Mesendoderm (in vitro differentiated cells): Measurements from ENCODE around the gene PI3.

Source experiments
- DNase-seq: peaks from one replicate; pipeline ENCODE4 v3.0.0; 2013
- H2AK5ac ChIP-seq: 2 replicates; pipeline ENCODE4 v1.6.1; 2013; ENCODE audit warnings: low read length, inconsistent platforms
- H2BK120ac ChIP-seq: 2 replicates; pipeline ENCODE4 v1.6.1; 2013; ENCODE audit warnings: low read depth, mild to moderate bottlenecking, low read length, moderate library complexity, mixed read lengths
- H2BK15ac ChIP-seq: replicated peaks from 2 replicates; pipeline ENCODE4 v1.6.1; 2013; ENCODE audit warnings: low read depth, mild to moderate bottlenecking, moderate library complexity
- H2BK5ac ChIP-seq: 2 replicates; pipeline ENCODE4 v1.6.1; 2013; ENCODE audit warnings: low read length, inconsistent platforms
- H3K18ac ChIP-seq: 2 replicates; pipeline ENCODE4 v1.6.1; 2013; ENCODE audit warnings: mild to moderate bottlenecking, low read length, mixed read lengths
- H3K23ac ChIP-seq: one replicate; pipeline ENCODE4 v1.6.1; 2013; ENCODE audit warnings: low read length
- H3K27ac ChIP-seq: 2 replicates; pipeline ENCODE4 v1.5.1; 2013; ENCODE audit warnings: low read depth, mild to moderate bottlenecking, inconsistent platforms, low read length, moderate library complexity
- H3K27me3 ChIP-seq: 2 replicates; pipeline ENCODE4 v1.6.1; 2013; ENCODE audit warnings: low read length, control low read depth, mild to moderate bottlenecking, inconsistent platforms; ENCODE audit not compliant: insufficient read depth, poor library complexity
- H3K36me3 ChIP-seq: 2 replicates; pipeline ENCODE4 v1.6.1; 2013; ENCODE audit warnings: low read length, inconsistent platforms; ENCODE audit not compliant: control insufficient read depth, insufficient read depth
- H3K4ac ChIP-seq: one replicate; pipeline ENCODE4 v1.6.1; 2013; ENCODE audit warnings: low read depth, mild to moderate bottlenecking, low read length, moderate library complexity
- H3K4me1 ChIP-seq: 2 replicates; pipeline ENCODE4 v1.6.1; 2013; ENCODE audit warnings: low read depth, low read length, inconsistent platforms; ENCODE audit not compliant: control insufficient read depth
- H3K4me2 ChIP-seq: 2 replicates; pipeline ENCODE4 v1.6.1; 2013; ENCODE audit warnings: low read length
- H3K4me3 ChIP-seq: 2 replicates; pipeline ENCODE4 v1.5.1; 2013; ENCODE audit warnings: mild to moderate bottlenecking, low read length
- H3K56ac ChIP-seq: one replicate; pipeline ENCODE4 v1.6.1; 2013; ENCODE audit warnings: low read length
- H3K79me1 ChIP-seq: 2 replicates; pipeline ENCODE4 v1.6.1; 2013; ENCODE audit warnings: low read length, inconsistent platforms
- H3K79me2 ChIP-seq: 2 replicates; pipeline ENCODE4 v1.6.1; 2013; ENCODE audit warnings: mild to moderate bottlenecking, low read length; ENCODE audit not compliant: control insufficient read depth, insufficient read depth
- H3K9ac ChIP-seq: 2 replicates; pipeline ENCODE4 v1.6.1; 2013; ENCODE audit warnings: low read length, inconsistent platforms
- H4K5ac ChIP-seq: one replicate; pipeline ENCODE4 v1.6.1; 2013; ENCODE audit warnings: low read length
- H4K8ac ChIP-seq: one replicate; pipeline ENCODE4 v1.6.1; 2013; ENCODE audit warnings: low read depth, mild to moderate bottlenecking, control low read depth, low read length, moderate library complexity
- WGBS: extraction: QIAGEN DNeasy Blood & Tissue Kit; methylation state at CpG from one replicate; pipeline ENCODE4 v1.1.7; 2013; ENCODE audit warnings: low lambda C conversion rate, missing lambda C conversion rate; ENCODE audit not compliant: insufficient coverage; ENCODE audit errors: extremely low coverage; 5-methylcytosine and 5-hydroxymethylcytosine counted together

PI3 gene

GRCh38 chr20:45140836-45141235, 33.9 kb upstream of the PI3 start:
- H3K27me3 ChIP-seq: no peaks in the 10 kb centered on the region
- H3K4me3 ChIP-seq: no peak overlapping the region
- no peaks in the 10 kb centered on the region for H3K79me1 ChIP-seq
- no peak for DNase-seq
- H2BK15ac ChIP-seq: no peak overlapping the region
- no peaks in the 10 kb centered on the region for H3K4me1 ChIP-seq
- H3K23ac ChIP-seq: no peak overlapping the region
- no peak overlapping the region for H3K27ac ChIP-seq
- H3K36me3 ChIP-seq: no peaks in the 10 kb centered on the region
- H3K56ac ChIP-seq: no peak overlapping the region
- no peak overlapping the region for H3K4ac ChIP-seq
- no peak overlapping the region for H3K4me2 ChIP-seq
- no peak overlapping the region for H2BK5ac ChIP-seq
- H2AK5ac ChIP-seq: no peak overlapping the region
- no peak overlapping the region for H4K5ac ChIP-seq
- no peak overlapping the region for H3K9ac ChIP-seq
- no peak overlapping the region for H3K18ac ChIP-seq
- H3K79me2 ChIP-seq: no peaks in the 10 kb centered on the region
- WGBS: no CpG with 5 or more reads among the region's 4 CpGs
- H4K8ac ChIP-seq: no peak overlapping the region
- no peak overlapping the region for H2BK120ac ChIP-seq

DNA sequence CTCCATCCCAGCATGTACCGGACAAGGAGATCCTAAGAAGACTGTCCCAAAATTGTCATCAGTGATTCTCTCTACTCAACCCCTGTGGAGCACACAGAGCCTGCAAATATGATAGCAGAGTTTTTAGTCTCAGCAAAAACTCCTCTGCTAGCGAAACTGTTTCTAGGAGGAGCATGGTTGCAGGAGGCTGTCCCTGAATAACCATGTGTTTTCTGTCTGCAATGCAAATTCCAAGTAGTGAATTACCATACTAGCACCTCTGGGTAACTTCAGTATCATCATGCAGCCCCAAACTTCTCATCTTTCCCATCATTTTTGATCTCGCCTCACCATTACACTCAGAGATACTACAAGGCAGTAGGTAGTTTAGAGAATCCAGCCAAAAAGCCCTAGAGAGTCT, 25.6 kb upstream of the PI3 start:
- Histone ChIP-seq H3K27me3 (no peaks in the 10 kb centered on the region), H3K4ac (no peak overlapping the region), H3K23ac (no peak overlapping the region), H3K4me3 (no peak overlapping the region), H3K9ac (no peak overlapping the region), H4K8ac (no peak overlapping the region), H3K27ac (no peak overlapping the region), H2AK5ac (no peak overlapping the region), H3K79me2 (no peaks in the 10 kb centered on the region), H3K36me3 (no peaks in the 10 kb centered on the region), H2BK15ac (no peak overlapping the region), H4K5ac (no peak overlapping the region), H3K4me1 (no peaks in the 10 kb centered on the region), H3K56ac (no peak overlapping the region), H3K79me1 (no peaks in the 10 kb centered on the region), H3K18ac (no peak overlapping the region), H2BK120ac (no peak overlapping the region), H3K4me2 (no peak overlapping the region), H2BK5ac (no peak overlapping the region)
- no CpG with 5 or more reads among the region's 3 CpGs for WGBS
- no peak for DNase-seq

DNA sequence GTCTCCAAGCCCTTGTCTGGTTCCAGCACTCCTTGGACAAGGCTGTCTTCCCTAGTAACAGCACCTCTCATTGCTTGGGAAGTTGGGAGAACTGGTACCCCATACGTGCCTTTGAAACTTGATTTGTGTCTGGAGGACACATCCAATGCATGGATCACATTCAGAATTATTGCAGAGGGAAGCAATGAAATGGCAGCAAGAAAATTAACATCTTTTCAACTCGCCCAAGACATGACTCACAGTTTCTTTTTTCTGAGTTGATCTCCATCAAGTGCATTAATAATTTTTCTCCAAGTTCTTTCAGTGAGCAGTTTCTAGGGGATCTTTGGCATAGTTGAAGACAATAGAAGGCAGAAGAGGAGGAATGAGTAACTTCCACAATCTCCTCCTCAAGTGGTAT, 22.3 kb upstream of the PI3 start:
- WGBS: no CpG with 5 or more reads among the region's 2 CpGs
- Histone ChIP-seq H3K4me3 (no peak overlapping the region), H3K79me1 (no peaks in the 10 kb centered on the region), H3K27ac (no peak overlapping the region), H2AK5ac (no peak overlapping the region), H3K23ac (no peak overlapping the region), H3K56ac (no peak overlapping the region), H2BK5ac (no peak overlapping the region), H4K8ac (no peak overlapping the region), H3K79me2 (no peaks in the 10 kb centered on the region), H2BK15ac (no peak overlapping the region), H4K5ac (no peak overlapping the region), H3K18ac (no peak overlapping the region), H3K4ac (no peak overlapping the region), H3K27me3 (no peaks in the 10 kb centered on the region), H2BK120ac (no peak overlapping the region), H3K4me2 (no peak overlapping the region), H3K9ac (no peak overlapping the region), H3K4me1 (no peaks in the 10 kb centered on the region), H3K36me3 (no peaks in the 10 kb centered on the region)
- no peak for DNase-seq

- Histone ChIP-seq H2BK5ac (no peak overlapping the region), H2BK120ac (no peak overlapping the region), H3K23ac (no peak overlapping the region), H3K18ac (no peak overlapping the region), H3K4ac (no peak overlapping the region), H2BK15ac (no peak overlapping the region), H3K27ac (no peak overlapping the region), H2AK5ac (no peak overlapping the region), H3K27me3 (no peaks in the 10 kb centered on the region), H3K56ac (no peak overlapping the region), H4K8ac (no peak overlapping the region), H3K36me3 (no peaks in the 10 kb centered on the region), H3K4me3 (no peak overlapping the region), H3K4me1 (no peaks in the 10 kb centered on the region), H3K79me1 (no peaks in the 10 kb centered on the region), H3K9ac (no peak overlapping the region), H3K4me2 (no peak overlapping the region), H4K5ac (no peak overlapping the region), H3K79me2 (no peaks in the 10 kb centered on the region)
- WGBS: no CpG with 5 or more reads among the region's 3 CpGs
- DNase-seq: no peak
Measured at GRCh38 chr20:45153147-45153546, 21.6 kb upstream of the PI3 start.

DNA sequence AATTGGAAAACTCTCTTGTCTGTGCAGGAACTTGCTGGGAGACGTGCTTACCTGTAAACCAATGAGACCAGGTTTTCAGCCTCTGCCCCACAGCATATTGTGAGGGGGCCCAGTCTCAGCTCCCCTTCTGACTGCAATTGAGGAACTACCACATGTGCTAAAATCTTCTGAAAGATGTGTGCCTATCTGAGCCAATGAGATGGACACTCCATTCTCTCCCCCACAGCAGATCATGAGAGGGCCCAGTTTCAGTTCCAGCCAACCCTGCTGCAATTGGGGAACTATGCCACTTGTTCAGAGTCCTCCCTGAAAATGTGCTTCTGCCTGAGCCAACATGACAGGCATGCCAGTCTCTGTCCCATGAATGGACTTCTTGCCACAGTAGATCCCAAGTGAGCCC, 20.9 kb upstream of the PI3 start:
- no peak overlapping the region for H2AK5ac ChIP-seq
- H3K27ac ChIP-seq: no peak overlapping the region
- H3K9ac ChIP-seq: no peak overlapping the region
- DNase-seq: no peak
- H2BK120ac ChIP-seq: no peak overlapping the region
- WGBS: no CpG with 5 or more reads among the region's 1 CpG
- H4K8ac ChIP-seq: no peak overlapping the region
- no peaks in the 10 kb centered on the region for H3K79me2 ChIP-seq
- H3K4ac ChIP-seq: no peak overlapping the region
- H3K18ac ChIP-seq: no peak overlapping the region
- H3K79me1 ChIP-seq: no peaks in the 10 kb centered on the region
- H2BK15ac ChIP-seq: no peak overlapping the region
- no peaks in the 10 kb centered on the region for H3K36me3 ChIP-seq
- no peak overlapping the region for H3K4me3 ChIP-seq
- no peaks in the 10 kb centered on the region for H3K27me3 ChIP-seq
- no peaks in the 10 kb centered on the region for H3K4me1 ChIP-seq
- no peak overlapping the region for H2BK5ac ChIP-seq
- H4K5ac ChIP-seq: no peak overlapping the region
- H3K23ac ChIP-seq: peak overlapping the region; percentile 66
- no peak overlapping the region for H3K4me2 ChIP-seq
- H3K56ac ChIP-seq: no peak overlapping the region

DNA sequence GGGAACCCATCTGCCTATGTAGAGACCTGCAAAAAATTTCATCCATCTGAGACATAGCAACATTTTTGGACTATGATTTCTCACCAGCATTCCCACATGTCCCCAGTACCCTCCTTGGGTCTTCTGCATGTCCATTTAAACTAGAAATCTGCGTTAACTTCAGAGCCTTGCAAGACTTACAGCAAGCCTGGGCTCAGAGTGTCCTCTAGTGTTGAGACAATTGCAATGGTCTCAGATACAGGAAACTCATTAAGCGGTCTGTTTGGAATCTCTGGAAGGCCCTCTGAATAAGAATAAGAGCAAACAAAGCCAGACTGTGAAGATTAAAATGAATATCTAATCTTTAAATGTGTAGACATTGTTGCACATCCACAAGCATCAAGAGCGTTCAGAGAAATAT, 20.5 kb upstream of the PI3 start:
- no peak overlapping the region for H2BK15ac ChIP-seq
- H3K4me1 ChIP-seq: no peaks in the 10 kb centered on the region
- no peak overlapping the region for H3K9ac ChIP-seq
- H3K18ac ChIP-seq: no peak overlapping the region
- peak overlapping the region; percentile 66 for H3K23ac ChIP-seq
- H3K79me2 ChIP-seq: no peaks in the 10 kb centered on the region
- H4K8ac ChIP-seq: no peak overlapping the region
- DNase-seq: peak; percentile 11
- H3K36me3 ChIP-seq: no peaks in the 10 kb centered on the region
- no peak overlapping the region for H3K56ac ChIP-seq
- no peak overlapping the region for H3K4me3 ChIP-seq
- no CpG with 5 or more reads among the region's 3 CpGs for WGBS
- H3K4ac ChIP-seq: no peak overlapping the region
- H3K4me2 ChIP-seq: no peak overlapping the region
- H2BK120ac ChIP-seq: no peak overlapping the region
- no peaks in the 10 kb centered on the region for H3K79me1 ChIP-seq
- H2BK5ac ChIP-seq: no peak overlapping the region
- H3K27ac ChIP-seq: no peak overlapping the region
- H2AK5ac ChIP-seq: no peak overlapping the region
- no peaks in the 10 kb centered on the region for H3K27me3 ChIP-seq
- no peak overlapping the region for H4K5ac ChIP-seq
